NCI-H2029 (cell line): Measurements from ENCODE around the gene C19orf73.

ENCODE experiments used
- DNase-seq: peaks from one replicate; lab custom pipeline; 2025; lab: John Stamatoyannopoulos, UW

The C19orf73 gene, protein sequence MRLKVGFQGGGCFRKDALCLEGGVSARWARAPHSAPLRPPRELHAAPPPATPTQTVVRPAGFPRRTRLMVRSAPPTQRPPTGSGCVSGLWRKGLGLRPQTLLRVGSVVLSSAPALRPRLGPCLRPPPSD

DNA sequence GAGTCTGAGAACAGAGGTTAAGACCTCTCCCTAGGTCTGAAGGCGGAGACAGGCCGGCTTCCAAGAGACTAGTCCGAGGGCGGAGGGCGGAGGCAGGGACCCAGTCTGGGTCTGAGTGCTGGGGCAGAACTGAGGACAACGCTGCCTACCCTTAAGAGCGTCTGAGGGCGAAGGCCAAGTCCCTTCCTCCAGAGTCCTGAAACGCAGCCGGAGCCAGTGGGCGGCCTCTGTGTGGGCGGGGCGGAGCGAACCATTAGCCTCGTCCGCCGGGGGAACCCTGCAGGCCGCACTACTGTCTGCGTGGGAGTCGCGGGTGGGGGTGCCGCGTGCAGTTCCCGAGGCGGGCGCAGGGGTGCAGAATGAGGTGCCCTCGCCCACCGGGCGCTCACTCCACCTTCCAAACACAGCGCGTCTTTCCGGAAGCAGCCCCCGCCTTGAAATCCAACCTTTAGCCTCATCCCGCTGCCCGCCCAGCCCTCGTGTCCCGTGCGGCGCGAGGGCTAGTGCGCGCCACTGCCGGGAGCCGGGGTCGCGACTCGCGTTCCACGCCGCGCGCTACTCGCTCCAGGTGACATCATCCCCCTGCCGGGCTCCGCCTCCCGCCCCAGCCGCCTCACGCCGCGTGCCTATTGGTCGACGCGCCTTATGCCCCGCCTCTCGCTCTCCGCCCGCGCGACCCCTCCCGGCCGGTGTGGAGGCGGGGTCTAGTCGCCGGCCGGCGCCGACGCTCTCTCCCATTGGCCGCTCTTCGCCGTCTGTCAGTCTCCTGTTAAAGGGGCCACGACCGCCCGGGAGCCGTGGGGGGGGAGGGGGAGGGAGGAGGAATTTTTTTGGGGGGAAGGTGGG lies at the start of gene C19orf73:
C19orf73 (minus strand) TSS at position 579 of the 846 bp plus-strand sequence; CDS start at position 458, 121 bp downstream.
- peak; percentile 94 for DNase-seq

DNA sequence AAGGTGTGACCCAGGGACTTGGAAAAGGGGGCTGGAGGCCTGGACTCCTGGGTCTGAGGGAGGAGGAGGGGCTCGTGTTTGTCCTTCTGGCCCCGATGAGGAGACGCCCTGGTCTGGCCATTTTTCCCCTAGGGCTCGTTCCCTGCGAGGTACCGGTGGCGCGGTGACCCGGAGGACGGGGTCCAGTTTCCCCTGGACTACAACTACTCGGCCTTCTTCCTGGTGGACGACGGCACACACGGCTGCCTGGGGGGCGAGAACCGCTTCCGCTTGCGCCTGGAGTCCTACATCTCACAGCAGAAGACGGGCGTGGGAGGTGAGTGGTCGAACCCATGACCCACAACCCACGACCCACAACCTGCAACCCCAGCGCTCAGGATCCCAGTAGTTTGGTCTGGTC lies 49.5 kb upstream of the C19orf73 start:
- DNase-seq = no peak

GRCh38 chr19:49167857-49168409 lies 49.0 kb upstream of the C19orf73 start:
- no peak for DNase-seq

GRCh38 chr19:49165865-49166301 lies 46.9 kb upstream of the C19orf73 start:
- no peak for DNase-seq

- no peak for DNase-seq
Observed at GRCh38 chr19:49165111-49165750, 46.3 kb upstream of the C19orf73 start.

DNA sequence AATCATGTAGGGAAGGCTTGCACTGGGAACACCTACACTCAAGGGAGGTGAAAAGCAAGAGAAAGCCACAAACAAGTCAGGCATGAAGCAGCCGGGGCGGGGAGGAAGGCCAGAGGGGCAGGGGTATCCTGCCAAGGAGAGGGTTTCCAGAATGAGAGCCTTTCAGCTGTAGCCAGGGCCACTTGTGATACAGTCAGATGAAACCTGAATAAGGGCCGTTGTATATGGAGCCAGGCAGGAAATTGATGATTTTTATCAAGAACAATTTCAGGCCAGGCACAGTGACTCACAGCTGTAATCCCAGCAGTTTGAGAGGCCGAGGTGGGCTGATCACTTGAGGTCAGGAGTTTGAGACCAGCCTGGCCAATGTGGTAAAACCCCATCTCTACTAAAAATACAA lies 43.0 kb upstream of the C19orf73 start:
- no peak for DNase-seq

DNA sequence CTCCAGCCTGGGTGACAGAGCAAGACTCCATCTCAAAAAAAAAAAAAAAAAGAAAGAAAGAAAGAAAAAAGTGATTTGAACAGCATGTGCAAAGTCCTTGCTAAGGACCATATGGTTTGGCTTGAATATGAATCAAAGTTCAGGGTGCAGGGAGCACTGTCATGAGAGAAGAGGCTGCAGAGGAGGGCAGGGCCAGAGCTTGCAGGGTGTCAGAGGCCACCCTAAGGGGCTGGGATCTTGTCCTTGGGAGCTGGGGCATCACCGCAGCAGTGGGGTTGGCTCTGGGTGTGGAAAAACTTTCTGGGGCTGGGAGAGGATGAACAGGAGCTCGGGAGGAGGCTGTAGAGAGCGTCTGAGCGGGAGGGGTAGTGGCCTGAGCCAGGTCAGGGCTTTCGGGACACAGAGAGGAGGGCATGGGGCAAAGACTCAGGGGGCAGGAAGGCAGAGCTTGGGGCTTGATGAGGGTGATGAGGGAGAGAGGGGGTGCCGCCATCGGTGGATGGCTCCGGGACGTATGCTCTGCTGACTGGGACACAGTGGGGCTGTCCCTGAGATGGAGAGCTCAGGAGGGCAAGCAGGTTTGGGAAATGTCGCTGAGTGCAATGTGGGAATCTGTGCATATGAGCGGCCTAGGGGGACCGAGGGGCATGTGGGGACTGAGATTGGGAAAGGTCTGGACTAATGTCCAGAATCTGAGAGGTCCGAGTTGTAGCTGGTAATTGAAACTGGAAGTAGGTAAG lies 41.7 kb upstream of the C19orf73 start:
- no peak for DNase-seq

DNA sequence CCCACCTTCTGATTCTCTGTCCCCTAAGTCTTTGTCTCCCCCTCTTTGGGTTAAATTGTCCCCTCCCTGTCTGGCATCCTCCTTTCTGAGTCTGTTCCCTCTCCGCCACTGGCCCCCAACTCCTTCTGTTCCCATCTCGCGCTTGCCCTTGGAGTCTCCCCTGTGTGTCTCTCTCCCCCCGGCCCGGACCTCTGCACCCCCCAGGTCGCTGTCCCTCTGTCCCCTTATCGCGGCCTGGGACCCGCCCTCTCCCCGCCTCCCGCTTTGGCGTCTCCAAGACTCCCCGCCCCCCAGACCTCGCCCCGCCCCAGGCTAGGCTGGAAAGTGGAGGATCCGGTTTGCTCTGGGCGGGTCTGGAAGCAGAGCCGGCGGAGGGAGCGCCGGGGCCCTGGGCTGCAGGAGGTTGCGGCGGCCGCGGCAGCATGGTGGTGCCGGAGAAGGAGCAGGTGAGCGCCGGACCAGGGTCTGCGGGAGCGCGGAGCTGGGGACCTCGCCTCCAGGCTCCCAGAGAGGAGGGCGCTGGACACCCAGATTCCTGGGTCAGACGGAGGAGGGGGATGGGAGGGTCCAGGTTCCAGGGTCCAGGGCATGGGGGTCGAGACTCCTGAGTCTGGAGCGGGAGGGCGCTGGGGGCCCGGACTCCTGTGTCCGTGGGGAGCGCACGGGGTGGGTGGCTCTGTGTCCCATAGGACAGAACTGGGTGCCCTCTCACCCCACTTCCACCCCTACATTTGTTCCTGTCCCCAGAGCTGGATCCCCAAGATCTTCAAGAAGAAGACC lies 38.7 kb upstream of the C19orf73 start, which contains the start of gene TRPM4:
TRPM4 (plus strand) TSS at position 348 of the 780 bp plus-strand sequence; CDS start at position 423, 75 bp downstream.
- DNase-seq = peak; percentile 90

GRCh38 chr19:49155820-49156346 lies 36.9 kb upstream of the C19orf73 start:
- DNase-seq = no peak

DNA sequence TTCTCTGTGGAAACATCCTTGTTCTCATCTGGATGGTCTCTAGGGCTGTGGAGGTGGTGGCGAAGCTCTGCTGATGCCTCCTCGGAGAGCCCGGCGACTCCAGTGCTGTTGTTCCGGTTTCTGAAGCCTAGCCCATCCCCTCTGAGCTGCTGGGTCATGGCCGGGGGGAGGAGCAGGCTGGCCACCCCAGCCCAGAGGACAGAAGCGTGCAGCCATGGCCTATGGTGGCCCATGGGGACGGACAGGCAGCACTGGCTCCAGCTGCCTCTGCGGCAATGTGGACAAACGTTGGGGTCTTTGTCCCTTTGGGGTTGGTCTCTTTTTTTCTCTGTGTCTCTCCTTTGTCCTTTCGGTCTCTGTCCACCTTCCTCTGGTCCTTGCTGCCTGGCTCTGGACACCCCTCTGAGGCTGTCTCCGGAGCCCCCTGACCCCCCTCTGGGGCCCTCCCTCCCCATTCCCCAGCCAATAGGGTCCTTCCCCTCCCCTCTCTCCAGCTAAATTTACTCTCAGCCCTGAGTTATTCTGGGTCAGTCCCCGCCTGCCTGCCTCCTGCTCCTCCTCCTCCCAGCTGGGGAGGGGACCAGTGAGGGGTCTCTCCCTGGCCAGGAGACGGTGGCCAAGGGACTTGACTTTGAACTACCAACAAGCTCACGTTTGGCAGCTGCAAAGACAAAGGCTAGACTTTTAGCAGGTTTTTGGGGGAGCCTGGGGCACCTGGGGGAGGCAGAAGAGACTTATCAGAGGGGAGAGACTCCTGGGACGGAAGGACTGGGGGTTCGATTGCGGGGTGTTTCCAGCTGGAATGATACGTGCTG lies 36.3 kb upstream of the C19orf73 start, which contains the start of gene HRC:
HRC (minus strand) TSS at position 392 of the 815 bp plus-strand sequence; CDS start at position 233, 159 bp downstream.
- DNase-seq = no peak

DNA sequence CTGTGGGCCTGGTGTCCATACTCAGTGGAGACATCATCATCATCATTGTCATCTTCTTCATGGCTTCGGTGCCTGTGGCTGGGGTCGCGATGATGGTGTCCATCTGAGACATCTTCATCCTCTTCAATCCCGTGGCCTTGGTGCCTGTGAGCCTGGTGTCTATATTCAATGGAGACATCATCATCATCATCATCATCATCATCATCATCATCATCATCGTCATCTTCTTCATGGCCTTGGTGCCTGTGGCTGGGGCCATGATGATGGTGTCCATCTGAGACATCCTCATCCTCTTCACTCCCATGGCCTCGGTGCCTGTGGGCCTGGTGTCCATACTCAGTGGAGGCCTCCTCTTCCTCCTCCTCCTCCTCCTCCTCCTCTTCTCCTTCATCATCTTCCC lies 35.3 kb upstream of the C19orf73 start:
- DNase-seq = no peak

GRCh38 chr19:49153167-49153809 lies 34.3 kb upstream of the C19orf73 start:
- no peak for DNase-seq

- no peak for DNase-seq
Observed at GRCh38 chr19:49152119-49152550, 33.2 kb upstream of the C19orf73 start.

DNA sequence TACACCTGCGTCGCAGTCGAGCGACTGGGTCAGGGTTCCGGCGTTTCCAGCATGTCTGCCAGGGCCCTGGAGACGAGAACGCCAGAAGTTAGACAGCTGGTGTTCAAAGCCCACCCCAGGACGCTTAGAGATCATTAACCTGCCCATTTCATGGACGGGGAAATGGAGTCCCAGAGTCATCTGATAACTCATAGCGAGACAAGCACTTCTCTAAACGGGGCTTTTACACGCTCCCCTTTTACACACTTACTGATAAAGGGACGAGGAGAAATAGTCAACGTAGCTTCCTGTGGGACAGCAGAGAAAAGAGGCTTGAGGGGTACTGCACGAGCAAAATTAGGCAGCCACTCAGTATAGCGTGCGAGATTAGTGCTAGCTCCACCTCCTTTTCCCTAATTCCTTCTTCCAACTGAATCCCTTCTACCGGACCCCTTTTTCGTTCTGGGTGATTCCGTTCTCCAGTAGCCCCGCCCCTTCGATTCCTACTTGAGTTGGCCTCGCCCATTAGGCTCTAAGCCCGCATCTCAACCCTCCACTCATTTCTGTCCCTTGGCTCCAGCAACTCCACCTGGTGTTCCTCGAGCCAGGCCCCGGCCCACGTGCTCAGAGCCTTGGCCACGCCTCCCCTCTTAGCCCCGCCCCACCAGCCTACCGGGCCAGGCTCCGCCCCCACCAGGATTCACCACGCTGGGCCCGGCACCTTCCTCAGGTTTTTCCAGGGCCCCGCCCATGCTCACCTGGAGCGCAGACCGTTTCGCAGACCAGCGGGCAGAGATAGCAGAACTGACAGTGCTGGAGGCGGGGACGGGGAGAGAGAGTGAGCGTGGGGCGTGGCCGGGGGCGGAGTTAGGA lies 32.5 kb upstream of the C19orf73 start:
- peak; percentile 97 for DNase-seq

GRCh38 chr19:49150944-49151243 lies 32.0 kb upstream of the C19orf73 start:
- DNase-seq = no peak

- DNase-seq = peak; percentile 92
Observed at GRCh38 chr19:49150106-49150943, 31.4 kb upstream of the C19orf73 start.

- peak; percentile 83 for DNase-seq
Observed at GRCh38 chr19:49149652-49150105, 30.7 kb upstream of the C19orf73 start.
